K562 (cell line): ENCODE measurements around the gene ERRFI1. TPM values are rescaled to one million over a fixed set of nuclear protein-coding genes. Genes with fewer than 3 reads are reported as not detected.
A peak's percentile ranks its signal among the peaks of the same experiment; 100 is the strongest.

Source experiments
- ATF7 ChIP-seq: fragments of 450-650 bp; IDR thresholded peaks from 2 replicates; pipeline ENCODE4 v1.7.1; 2014; ENCODE audit warnings: mild to moderate bottlenecking, moderate library complexity
- CHD1 ChIP-seq: fragments of 200-600 bp; sonication (generic); IDR thresholded peaks from one replicate; pipeline ENCODE4 v1.6.1; 2012; ENCODE audit warnings: mild to moderate bottlenecking, moderate library complexity, low read length, inconsistent platforms
- CREM ChIP-seq: IDR thresholded peaks from 2 replicates; pipeline ENCODE4 v1.6.1; 2014; ENCODE audit warnings: antibody characterized with exemption, low read depth
- CSDE1 ChIP-seq, 2 experiments: fragments of 450-650 bp; IDR thresholded peaks; 2 replicates each; pipeline ENCODE4 v1.6.1; 2016; ENCODE audit warnings: mild to moderate bottlenecking in 1 of 2
- FUS ChIP-seq: fragments of 200-400 bp; formaldehyde crosslinking; optimal IDR thresholded peaks from 2 replicates; pipeline ENCODE3; 2017; ENCODE audit warnings: low read depth, low read length
- GABPA ChIP-seq: fragments of 200-800 bp; sonication (Bioruptor generic); conservative IDR thresholded peaks from 2 replicates; pipeline ENCODE4 v1.6.1; 2016; ENCODE audit warnings: low read depth, missing genetic modification characterization, missing compliant biosample characterization
- GATAD2A ChIP-seq: fragments of 450-650 bp; IDR thresholded peaks from 2 replicates; pipeline ENCODE4 v1.6.1; 2017
- GTF2F1 ChIP-seq: IDR thresholded peaks from 2 replicates; pipeline ENCODE4 v1.6.1; 2011; ENCODE audit warnings: low read depth, low read length, improper control_type of control experiment
- LARP7 ChIP-seq: fragments of 450-650 bp; IDR thresholded peaks from 2 replicates; pipeline ENCODE4 v1.6.1; 2016
- MBD2 ChIP-seq: sonication (generic); IDR thresholded peaks from 2 replicates; pipeline ENCODE4 v1.6.1; 2016; ENCODE audit warnings: low read depth, borderline replicate concordance
- NFIC ChIP-seq: fragments of 450-650 bp; IDR thresholded peaks from 2 replicates; pipeline ENCODE4 v1.6.1; 2017; ENCODE audit warnings: mild to moderate bottlenecking, inconsistent platforms
- NONO ChIP-seq, 2 experiments: fragments of 200-400 bp in 1 of 2; fragments of 450-650 bp in 1 of 2; formaldehyde crosslinking in 1 of 2; IDR thresholded peaks; 2 replicates each; pipeline ENCODE4 v1.6.1; 2017; ENCODE audit warnings: low read depth in 2 of 2, mild to moderate bottlenecking in 2 of 2, moderate library complexity in 2 of 2, low read length in 1 of 2
- PML ChIP-seq: IDR thresholded peaks from 2 replicates; pipeline ENCODE4 v1.6.1; 2012; ENCODE audit warnings: low read length, inconsistent platforms
- POLR2H ChIP-seq: IDR thresholded peaks from 2 replicates; pipeline ENCODE4 v1.6.1; 2016; ENCODE audit warnings: missing genetic modification characterization, low read depth, mild to moderate bottlenecking, control low read depth, missing compliant biosample characterization, moderate library complexity
- SIN3B ChIP-seq: fragments of 450-650 bp; IDR thresholded peaks from 2 replicates; pipeline ENCODE4 v1.6.1; 2017; ENCODE audit warnings: low read depth, mild to moderate bottlenecking, moderate library complexity
- SMAD1 ChIP-seq: fragments of 150-350 bp; IDR thresholded peaks from 2 replicates; pipeline ENCODE4 v1.6.1; 2014; ENCODE audit warnings: low read length, low read depth; ENCODE audit not compliant: partially characterized antibody
- SMC3 ChIP-seq: conservative IDR thresholded peaks from 2 replicates; pipeline ENCODE4 v1.6.1; 2011; ENCODE audit warnings: low read depth, low read length, improper control_type of control experiment; ENCODE audit not compliant: insufficient read depth
- XRCC5 ChIP-seq: fragments of 200-400 bp; formaldehyde crosslinking; IDR thresholded peaks from 2 replicates; pipeline ENCODE4 v1.6.1; 2017; ENCODE audit warnings: low read depth, mild to moderate bottlenecking, low read length
- ZC3H8 ChIP-seq: fragments of 450-650 bp; IDR thresholded peaks from 2 replicates; pipeline ENCODE4 v1.6.1; 2017
- ZNF134 ChIP-seq: fragments of 250-450 bp; sonication (Bioruptor Pico); conservative IDR thresholded peaks from 2 replicates; pipeline ENCODE4 v1.4.0; 2020
- ZNF23 ChIP-seq: fragments of 250-450 bp; sonication (Bioruptor Pico); IDR thresholded peaks from 2 replicates; pipeline ENCODE4 v1.4.0; 2020; ENCODE audit warnings: mild to moderate bottlenecking
- ZNF232 ChIP-seq: sonication (generic); formaldehyde crosslinking; IDR thresholded peaks from 2 replicates; pipeline ENCODE4 v1.8.0; 2022; ENCODE audit warnings: mild to moderate bottlenecking, missing genetic modification reagents
- ZNF444 ChIP-seq: fragments of 250-450 bp; sonication (Bioruptor Pico); IDR thresholded peaks from 2 replicates; pipeline ENCODE4 v1.4.0; 2020; ENCODE audit warnings: mild to moderate bottlenecking, moderate library complexity
- polyA plus RNA-seq, 8 experiments: library from polyadenylated mRNA; depleted of rRNA in 4 of 8; stranded (reverse) in 5 of 8; unstranded in 3 of 8; fragments of >200 nt; fragmentation: Nextera tagmentation in 2 of 8; fragmentation: Illumina TruSeq in 1 of 8; extraction: Ambion mirVana in 2 of 8; extraction: Trizol in 1 of 8; gene quantifications; 2 replicates each; pipeline versions ENCODE4 v1.2.1 to v1.2.3, GENCODE V29; 2011 to 2014; ENCODE audit warnings: inconsistent platforms in 1 of 8, missing spikeins in 1 of 8
- total RNA-seq, 7 experiments: library from RNA; depleted of rRNA in 6 of 7; stranded (reverse); fragments of >200 nt in 6 of 7; fragmentation: Illumina TruSeq in 2 of 7; extraction: Trizol in 2 of 7; gene quantifications; 2 replicates each; pipeline versions ENCODE4 v1.2.1 to v1.2.3, GENCODE V29; 2011 to 2021; ENCODE audit warnings: low replicate concordance in 1 of 7
- TF ChIP-seq, protein P1 (sequence below): fragments of 250-450 bp; sonication (Bioruptor Pico); IDR thresholded peaks from 2 replicates; pipeline ENCODE4 v1.4.0; 2020; ENCODE audit warnings: mild to moderate bottlenecking
- TF ChIP-seq, protein P2 (sequence below): IDR thresholded peaks from 3 replicates; pipeline ENCODE4 v1.6.1; 2011; ENCODE audit warnings: borderline replicate concordance, mild to moderate bottlenecking; ENCODE audit not compliant: insufficient read length, insufficient read depth
- TF ChIP-seq, protein P3 (sequence below): sonication (generic); formaldehyde crosslinking; IDR thresholded peaks from 2 replicates; pipeline ENCODE4 v1.8.0; 2022; ENCODE audit warnings: missing genetic modification reagents, mild to moderate bottlenecking, moderate library complexity, borderline replicate concordance

The ERRFI1 gene
- total and polyA plus RNA-seq, 9 of the 15 experiments (the other 6 are each of a cell fraction or from before 2014, with no cell fraction given): 0.67 to 4.4 (median 1.1) TPM

DNA sequence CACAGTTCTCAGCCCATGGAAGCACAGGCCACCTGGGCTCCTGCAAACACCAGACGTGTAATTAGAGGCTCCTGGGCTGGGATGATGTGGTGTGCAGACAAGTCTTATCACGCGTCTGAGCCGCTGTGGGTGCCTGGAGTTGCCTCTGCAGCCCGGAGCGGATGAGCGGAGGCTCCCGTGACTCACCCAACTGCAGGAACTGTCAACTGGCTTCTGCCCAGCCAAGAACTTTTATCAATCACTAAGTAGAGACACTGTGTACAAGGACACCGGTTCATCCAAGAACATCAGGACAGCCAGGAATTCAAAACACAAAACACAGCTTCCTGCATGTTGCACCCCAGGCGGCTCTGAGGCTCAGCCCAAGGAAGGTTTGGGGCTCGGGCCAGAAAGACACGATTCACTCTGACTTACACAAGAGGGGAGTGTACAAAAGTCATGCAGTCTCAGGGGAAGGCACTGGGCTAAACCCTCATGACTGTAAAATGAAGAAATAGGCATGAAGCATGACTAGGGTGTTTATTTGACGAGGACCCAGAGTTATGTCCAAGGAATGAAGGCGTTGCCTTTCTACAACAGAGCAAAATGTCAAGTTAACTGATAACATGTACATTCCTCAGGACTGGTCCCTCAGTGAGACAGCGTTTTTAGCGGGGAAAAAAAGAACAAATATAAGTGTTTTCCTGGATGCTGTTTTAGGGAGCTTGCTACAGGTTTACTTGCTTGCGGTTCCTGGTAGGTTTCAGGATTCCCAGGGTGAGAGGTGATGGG, 21.1 kb downstream of the ERRFI1 start (continued):
- TF ChIP-seq, protein P1, sequence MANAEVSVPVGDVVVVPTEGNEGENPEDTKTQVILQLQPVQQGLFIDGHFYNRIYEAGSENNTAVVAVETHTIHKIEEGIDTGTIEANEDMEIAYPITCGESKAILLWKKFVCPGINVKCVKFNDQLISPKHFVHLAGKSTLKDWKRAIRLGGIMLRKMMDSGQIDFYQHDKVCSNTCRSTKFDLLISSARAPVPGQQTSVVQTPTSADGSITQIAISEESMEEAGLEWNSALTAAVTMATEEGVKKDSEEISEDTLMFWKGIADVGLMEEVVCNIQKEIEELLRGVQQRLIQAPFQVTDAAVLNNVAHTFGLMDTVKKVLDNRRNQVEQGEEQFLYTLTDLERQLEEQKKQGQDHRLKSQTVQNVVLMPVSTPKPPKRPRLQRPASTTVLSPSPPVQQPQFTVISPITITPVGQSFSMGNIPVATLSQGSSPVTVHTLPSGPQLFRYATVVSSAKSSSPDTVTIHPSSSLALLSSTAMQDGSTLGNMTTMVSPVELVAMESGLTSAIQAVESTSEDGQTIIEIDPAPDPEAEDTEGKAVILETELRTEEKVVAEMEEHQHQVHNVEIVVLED (CRISPR knock-in tag): no peak
- TF ChIP-seq PML: peak; percentile 80; the same call in 1 of the 2 replicates
- no peak for TF ChIP-seq SMAD1
- TF ChIP-seq, protein P2, sequence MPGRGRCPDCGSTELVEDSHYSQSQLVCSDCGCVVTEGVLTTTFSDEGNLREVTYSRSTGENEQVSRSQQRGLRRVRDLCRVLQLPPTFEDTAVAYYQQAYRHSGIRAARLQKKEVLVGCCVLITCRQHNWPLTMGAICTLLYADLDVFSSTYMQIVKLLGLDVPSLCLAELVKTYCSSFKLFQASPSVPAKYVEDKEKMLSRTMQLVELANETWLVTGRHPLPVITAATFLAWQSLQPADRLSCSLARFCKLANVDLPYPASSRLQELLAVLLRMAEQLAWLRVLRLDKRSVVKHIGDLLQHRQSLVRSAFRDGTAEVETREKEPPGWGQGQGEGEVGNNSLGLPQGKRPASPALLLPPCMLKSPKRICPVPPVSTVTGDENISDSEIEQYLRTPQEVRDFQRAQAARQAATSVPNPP: no peak
- no peak for TF ChIP-seq ZNF444 (CRISPR knock-in tag)
- no peak for TF ChIP-seq ZC3H8
- peak; percentile 83 for TF ChIP-seq XRCC5
- TF ChIP-seq GABPA (tag): no peak; the same call in 1 of the 2 replicates
- TF ChIP-seq GATAD2A: no peak; the same call in 1 of the 2 replicates
- peak; percentile 90 for TF ChIP-seq NFIC
- no peak for TF ChIP-seq SMC3
- TF ChIP-seq MBD2: peak; percentile 63; the same call in 1 of the 2 replicates
- peak; percentile 78 for TF ChIP-seq ATF7
- no peak for TF ChIP-seq ZNF232 (CRISPR knock-in tag)
- no peak for TF ChIP-seq CSDE1 (IDR thresholded peaks at IDR 0.05)
- no peak for TF ChIP-seq FUS
- no peak for TF ChIP-seq GTF2F1
- TF ChIP-seq LARP7: no peak
- no peak for TF ChIP-seq ZNF23
- no peak for TF ChIP-seq NONO (IDR thresholded peaks at IDR 0.05; ENCODE audit: low read depth in 2 of 2, low read length in 1 of 2)
- no peak for TF ChIP-seq POLR2H (tag)
- TF ChIP-seq, protein P3, sequence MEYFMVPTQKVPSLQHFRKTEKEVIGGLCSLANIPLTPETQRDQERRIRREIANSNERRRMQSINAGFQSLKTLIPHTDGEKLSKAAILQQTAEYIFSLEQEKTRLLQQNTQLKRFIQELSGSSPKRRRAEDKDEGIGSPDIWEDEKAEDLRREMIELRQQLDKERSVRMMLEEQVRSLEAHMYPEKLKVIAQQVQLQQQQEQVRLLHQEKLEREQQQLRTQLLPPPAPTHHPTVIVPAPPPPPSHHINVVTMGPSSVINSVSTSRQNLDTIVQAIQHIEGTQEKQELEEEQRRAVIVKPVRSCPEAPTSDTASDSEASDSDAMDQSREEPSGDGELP (CRISPR knock-in tag): peak; percentile 91
- TF ChIP-seq SIN3B: no peak
- TF ChIP-seq CHD1: no peak
- peak; percentile 85 for TF ChIP-seq CREM
- TF ChIP-seq ZNF134 (CRISPR knock-in tag): no peak
